AG09309 (cell line): Measurements from ENCODE around the gene CMIP.

ENCODE experiments used
- DNase-seq: peaks from one replicate; pipeline ENCODE4 v3.0.0-alpha.2; 2010; ENCODE audit warnings: low read depth
- H3K4me3 ChIP-seq: 2 replicates; pipeline ENCODE4 v1.5.1; 2011; ENCODE audit warnings: mild to moderate bottlenecking, low read depth, low read length, moderate library complexity; ENCODE audit not compliant: control insufficient read depth
- CTCF ChIP-seq: IDR thresholded peaks from 2 replicates; pipeline ENCODE4 v1.5.1; 2011; ENCODE audit warnings: mild to moderate bottlenecking, low read depth, low read length, inconsistent platforms; ENCODE audit not compliant: insufficient read depth, control insufficient read depth; ENCODE audit errors: missing control alignments

The CMIP gene

GRCh38 chr16:81676066-81676882 lies 231.7 kb downstream of the CMIP start:
- no peak for DNase-seq
- H3K4me3 ChIP-seq, result no peak overlapping the region
- TF ChIP-seq CTCF, result no peak

GRCh38 chr16:81676883-81677737 lies 232.5 kb downstream of the CMIP start:
- DNase-seq, result no peak
- no peak for TF ChIP-seq CTCF

DNA sequence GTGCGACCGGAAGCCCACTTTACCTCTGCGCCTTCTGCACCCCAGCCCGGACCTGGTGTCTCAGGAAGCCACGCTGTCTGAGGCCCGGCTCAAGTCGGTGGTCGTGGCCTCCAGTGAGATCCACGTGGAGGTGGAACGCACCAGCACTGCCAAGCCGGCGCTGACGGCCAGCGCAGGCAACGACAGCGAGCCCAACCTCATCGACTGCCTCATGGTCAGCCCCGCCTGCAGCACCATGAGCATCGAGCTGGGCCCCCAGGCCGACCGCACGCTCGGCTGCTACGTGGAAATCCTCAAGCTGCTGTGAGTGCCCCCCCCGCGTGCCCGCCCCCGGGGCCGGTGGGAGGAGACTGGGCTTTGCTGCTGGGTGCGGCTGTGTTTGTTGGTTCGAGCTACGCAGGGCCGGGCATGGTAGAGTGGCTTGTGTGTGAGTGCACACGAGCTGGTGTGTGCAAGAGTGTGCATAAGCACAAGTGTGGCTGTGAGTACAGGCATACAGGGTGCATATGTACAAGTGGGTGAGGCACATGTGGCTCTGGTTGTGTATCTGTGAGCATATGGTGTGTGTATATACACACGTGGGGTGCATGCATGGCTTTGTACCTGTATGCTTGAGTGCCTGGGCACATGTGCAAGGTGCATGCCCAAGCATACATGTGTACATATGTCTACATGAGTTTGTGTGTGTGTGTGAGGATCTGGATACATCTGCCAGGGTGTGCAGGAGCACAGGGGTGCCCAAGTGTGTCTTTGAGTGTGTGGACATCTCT lies 233.9 kb downstream of the CMIP start:
- DNase-seq, result no peak
- TF ChIP-seq CTCF, result no peak
- H3K4me3 ChIP-seq, result no peak overlapping the region

More at GRCh38 chr16:81676883-81677737, 232.5 kb downstream of the CMIP start:
- H3K4me3 ChIP-seq, result no peak overlapping the region

DNA sequence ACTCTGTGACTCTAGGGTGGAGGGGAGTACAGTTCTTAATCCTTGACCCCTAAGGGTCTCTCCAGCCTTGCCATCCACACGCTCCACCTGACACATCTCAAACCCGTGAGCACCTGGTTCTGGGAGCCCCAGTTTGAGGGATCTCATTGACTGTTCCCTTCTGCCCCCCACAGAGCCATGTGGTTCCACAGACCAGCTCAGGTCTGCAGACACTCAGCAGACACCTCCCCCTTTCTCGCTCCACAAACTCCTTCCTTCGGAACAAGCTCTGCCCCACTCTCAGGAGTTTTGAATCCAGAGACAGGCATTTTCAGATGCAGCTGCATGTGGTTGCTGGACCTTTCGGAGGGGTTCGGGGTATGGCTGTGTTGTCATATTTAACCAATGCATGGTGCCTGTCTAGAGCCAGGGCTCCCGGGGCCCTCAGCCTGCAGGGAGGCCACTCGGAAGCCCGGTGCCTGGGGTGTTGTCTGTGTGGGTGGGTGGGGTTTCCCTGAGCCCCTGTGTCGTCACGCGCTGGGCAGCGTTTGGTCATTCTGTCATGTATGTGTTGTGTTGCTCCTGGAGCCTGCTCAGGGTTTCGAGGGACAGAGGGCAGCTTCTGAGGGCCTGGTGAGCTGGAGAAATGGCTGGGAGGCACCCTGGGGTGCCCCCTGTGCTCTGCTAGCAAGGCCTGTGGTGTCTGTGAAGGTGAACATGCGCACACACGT lies 235.3 kb downstream of the CMIP start:
- DNase-seq, result no peak
- no peak for TF ChIP-seq CTCF
- H3K4me3 ChIP-seq, result no peak overlapping the region

- TF ChIP-seq CTCF, result no peak
- no peak overlapping the region for H3K4me3 ChIP-seq
- DNase-seq, result no peak
These were observed 236.1 kb downstream of the CMIP start for GRCh38 chr16:81680444-81681275.

GRCh38 chr16:81681311-81681710 lies 236.7 kb downstream of the CMIP start:
- no peak for DNase-seq
- TF ChIP-seq CTCF, result no peak
- H3K4me3 ChIP-seq, result no peak overlapping the region
